Measurements from ENCODE around the gene FILIP1L.

Gene FILIP1L

DNA sequence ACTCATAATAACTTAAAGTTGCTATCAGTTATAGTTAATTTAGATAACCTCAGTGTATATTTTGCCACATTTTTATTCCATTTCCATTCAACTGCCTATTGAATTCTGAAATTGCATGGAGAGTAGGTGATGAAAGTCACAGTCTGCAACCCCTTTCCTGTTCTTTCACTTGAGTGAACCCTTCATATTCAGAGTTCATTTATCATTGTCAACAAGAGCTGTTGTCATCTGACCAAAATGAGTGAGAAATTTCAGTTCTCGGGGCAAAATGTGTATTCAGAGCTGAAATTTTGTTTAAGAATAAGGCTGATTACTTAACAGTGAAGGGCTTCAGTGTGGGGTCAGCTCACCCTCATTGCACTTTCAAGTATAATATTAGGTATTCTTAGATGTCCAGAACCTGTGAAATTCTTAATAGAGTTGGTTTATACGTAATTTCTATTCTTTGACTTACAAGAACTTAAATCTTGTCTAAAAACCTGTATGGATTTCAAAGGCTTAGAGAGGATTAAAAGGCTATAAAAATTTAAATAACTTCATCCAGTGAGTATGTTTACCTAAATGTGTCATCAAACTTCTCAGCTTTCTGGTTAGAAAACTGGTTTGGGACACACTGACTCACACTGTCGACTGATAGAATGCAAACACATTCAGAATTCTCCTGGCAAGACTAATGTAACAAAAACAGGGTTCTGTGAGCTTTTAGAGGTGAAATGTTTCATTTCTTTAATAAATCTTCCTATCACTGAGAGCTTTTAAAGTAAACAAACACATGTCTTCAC is 204.4 kb downstream of the FILIP1L start:
- no peak overlapping the region for H3K4me3 ChIP-seq (ENCODE audit: low read depth, low read length)
- TF ChIP-seq, protein P1, sequence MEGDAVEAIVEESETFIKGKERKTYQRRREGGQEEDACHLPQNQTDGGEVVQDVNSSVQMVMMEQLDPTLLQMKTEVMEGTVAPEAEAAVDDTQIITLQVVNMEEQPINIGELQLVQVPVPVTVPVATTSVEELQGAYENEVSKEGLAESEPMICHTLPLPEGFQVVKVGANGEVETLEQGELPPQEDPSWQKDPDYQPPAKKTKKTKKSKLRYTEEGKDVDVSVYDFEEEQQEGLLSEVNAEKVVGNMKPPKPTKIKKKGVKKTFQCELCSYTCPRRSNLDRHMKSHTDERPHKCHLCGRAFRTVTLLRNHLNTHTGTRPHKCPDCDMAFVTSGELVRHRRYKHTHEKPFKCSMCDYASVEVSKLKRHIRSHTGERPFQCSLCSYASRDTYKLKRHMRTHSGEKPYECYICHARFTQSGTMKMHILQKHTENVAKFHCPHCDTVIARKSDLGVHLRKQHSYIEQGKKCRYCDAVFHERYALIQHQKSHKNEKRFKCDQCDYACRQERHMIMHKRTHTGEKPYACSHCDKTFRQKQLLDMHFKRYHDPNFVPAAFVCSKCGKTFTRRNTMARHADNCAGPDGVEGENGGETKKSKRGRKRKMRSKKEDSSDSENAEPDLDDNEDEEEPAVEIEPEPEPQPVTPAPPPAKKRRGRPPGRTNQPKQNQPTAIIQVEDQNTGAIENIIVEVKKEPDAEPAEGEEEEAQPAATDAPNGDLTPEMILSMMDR (IDR thresholded peaks at IDR 0.05; ENCODE audit: borderline replicate concordance, insufficient read depth, low read depth, low read length): no peak

DNA sequence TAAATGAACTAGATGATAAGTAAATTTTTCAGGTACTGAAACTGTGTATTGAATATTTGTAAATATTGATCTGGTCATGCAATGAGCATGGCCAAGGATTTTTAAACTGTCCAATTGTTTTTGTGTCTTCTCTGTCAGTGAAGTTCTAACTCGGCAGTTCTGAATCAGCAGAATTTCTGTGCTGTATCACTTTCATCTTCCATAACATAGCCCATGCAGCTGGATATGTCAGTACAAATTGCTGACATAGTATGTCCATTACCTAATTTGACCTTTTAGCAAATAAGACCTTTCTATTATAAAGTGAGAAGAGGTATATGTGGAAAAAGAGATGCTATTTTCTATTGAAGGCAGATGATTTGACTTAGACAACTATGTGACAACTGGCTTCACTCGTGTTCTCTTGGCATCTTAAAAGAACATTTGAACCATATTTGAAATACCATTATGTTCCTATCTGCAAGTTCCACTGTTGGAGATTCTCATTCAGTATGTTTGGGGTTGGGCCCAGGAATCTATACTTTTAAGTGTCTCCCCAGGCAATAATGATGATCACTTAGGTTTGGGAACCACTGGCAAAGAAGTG is 206.2 kb downstream of the FILIP1L start:
- TF ChIP-seq, protein P1 (IDR thresholded peaks at IDR 0.05; ENCODE audit: borderline replicate concordance, insufficient read depth, low read depth, low read length): no peak
- no peak overlapping the region for H3K4me3 ChIP-seq (ENCODE audit: low read depth, low read length)

GRCh38 chr3:99903869-99904268 is 210.4 kb downstream of the FILIP1L start:
- H3K4me3 ChIP-seq (ENCODE audit: low read depth, low read length): no peak overlapping the region
- TF ChIP-seq, protein P1 (IDR thresholded peaks at IDR 0.05; ENCODE audit: borderline replicate concordance, insufficient read depth, low read depth, low read length): no peak

GRCh38 chr3:99902091-99902490 is 212.2 kb downstream of the FILIP1L start:
- TF ChIP-seq, protein P1 (IDR thresholded peaks at IDR 0.05; ENCODE audit: borderline replicate concordance, insufficient read depth, low read depth, low read length): no peak
- no peak overlapping the region for H3K4me3 ChIP-seq (ENCODE audit: low read depth, low read length)

GRCh38 chr3:99901200-99901926 is 212.9 kb downstream of the FILIP1L start:
- no peak overlapping the region for H3K4me3 ChIP-seq (ENCODE audit: low read depth, low read length)
- TF ChIP-seq, protein P1 (IDR thresholded peaks at IDR 0.05; ENCODE audit: borderline replicate concordance, insufficient read depth, low read depth, low read length): no peak

GRCh38 chr3:99900248-99900647 is 214.1 kb downstream of the FILIP1L start:
- no peak overlapping the region for H3K4me3 ChIP-seq (ENCODE audit: low read depth, low read length)
- TF ChIP-seq, protein P1 (IDR thresholded peaks at IDR 0.05; ENCODE audit: borderline replicate concordance, insufficient read depth, low read depth, low read length): no peak

All from GM12875 (cell line).